K562 (cell line): ENCODE measurements around the gene FCGR3A. TPM values are rescaled to one million over a fixed set of nuclear protein-coding genes. Genes with fewer than 3 reads are reported as not detected.

Source experiments
- ARID1B ChIP-seq: fragments of 450-650 bp; IDR thresholded peaks from 2 replicates; pipeline ENCODE4 v1.6.1; 2016; ENCODE audit warnings: antibody characterized with exemption, mild to moderate bottlenecking, inconsistent platforms
- BHLHE40 ChIP-seq: IDR thresholded peaks from 2 replicates; pipeline ENCODE4 v1.6.1; 2011; ENCODE audit warnings: low read length, improper control_type of control experiment
- BRD9 ChIP-seq: fragments of 450-650 bp; IDR thresholded peaks from 2 replicates; pipeline ENCODE4 v1.6.1; 2018; ENCODE audit warnings: low read depth; ENCODE audit not compliant: partially characterized antibody
- CBX5 ChIP-seq: IDR thresholded peaks from 2 replicates; pipeline ENCODE4 v1.6.1; 2014; ENCODE audit warnings: low read depth, borderline replicate concordance
- E2F5 ChIP-seq: sonication (generic); formaldehyde crosslinking; IDR thresholded peaks from 2 replicates; pipeline ENCODE4 v1.8.0; 2022; ENCODE audit warnings: mild to moderate bottlenecking, missing genetic modification reagents
- FOSL1 ChIP-seq: fragments of 200-800 bp; sonication (Bioruptor generic); conservative IDR thresholded peaks from 2 replicates; pipeline ENCODE4 v1.6.1; 2016; ENCODE audit warnings: missing genetic modification characterization, missing compliant biosample characterization
- GTF3C2 ChIP-seq: IDR thresholded peaks from 3 replicates; pipeline ENCODE4 v1.6.1; 2011; ENCODE audit warnings: borderline replicate concordance, mild to moderate bottlenecking, moderate library complexity; ENCODE audit not compliant: insufficient read length; ENCODE audit errors: extremely low read depth
- HEY1 ChIP-seq: fragments of 250-450 bp; sonication (Bioruptor Pico); IDR thresholded peaks from 2 replicates; pipeline ENCODE4 v1.5.0; 2020; ENCODE audit warnings: mild to moderate bottlenecking, moderate library complexity, borderline replicate concordance
- HOXB6 ChIP-seq: fragments of 250-450 bp; sonication (Bioruptor Pico); IDR thresholded peaks from 2 replicates; pipeline ENCODE4 v1.5.1; 2022; ENCODE audit warnings: mild to moderate bottlenecking, borderline replicate concordance
- IRF9 ChIP-seq: fragments of 450-650 bp; IDR thresholded peaks from 2 replicates; pipeline ENCODE4 v1.6.1; 2016; ENCODE audit warnings: missing biosample characterization, missing genetic modification characterization
- MLX ChIP-seq, 2 experiments: fragments of 450-650 bp in 1 of 2; sonication (generic) in 1 of 2; formaldehyde crosslinking; conservative IDR thresholded peaks; 2 replicates each; pipeline versions ENCODE4 v1.4.0 to v1.8.1; 2020 to 2022; ENCODE audit warnings: mild to moderate bottlenecking in 1 of 2, missing genetic modification reagents in 1 of 2
- NFXL1 ChIP-seq: fragments of 450-650 bp; formaldehyde crosslinking; IDR thresholded peaks from 2 replicates; pipeline ENCODE4 v1.4.0; 2021; ENCODE audit warnings: mild to moderate bottlenecking
- PCBP1 ChIP-seq: fragments of 200-400 bp; formaldehyde crosslinking; IDR thresholded peaks from 2 replicates; pipeline ENCODE4 v1.6.1; 2018; ENCODE audit warnings: mild to moderate bottlenecking, low read depth, low read length; ENCODE audit not compliant: poor library complexity, severe bottlenecking
- PRMT5 ChIP-seq: sonication (generic); formaldehyde crosslinking; IDR thresholded peaks from 2 replicates; pipeline ENCODE4 v1.5.0; 2020; ENCODE audit warnings: missing genetic modification reagents
- PTTG1 ChIP-seq: fragments of 450-650 bp; IDR thresholded peaks from 2 replicates; pipeline ENCODE4 v1.6.1; 2016; ENCODE audit warnings: low read depth, mild to moderate bottlenecking, missing genetic modification characterization, missing compliant biosample characterization
- RAD51 ChIP-seq: fragments of 450-650 bp; IDR thresholded peaks from 2 replicates; pipeline ENCODE4 v1.7.1; 2016; ENCODE audit warnings: low read depth, mild to moderate bottlenecking, borderline replicate concordance
- RBM25 ChIP-seq: fragments of 200-400 bp; formaldehyde crosslinking; IDR thresholded peaks from 2 replicates; pipeline ENCODE4 v1.6.1; 2018; ENCODE audit warnings: low read length, low read depth, moderate library complexity; ENCODE audit not compliant: severe bottlenecking
- TAL1 ChIP-seq: fragments of 450-650 bp; IDR thresholded peaks from 2 replicates; pipeline ENCODE4 v1.6.1; 2016; ENCODE audit warnings: mild to moderate bottlenecking
- TCF3 ChIP-seq: sonication (generic); formaldehyde crosslinking; IDR thresholded peaks from 2 replicates; pipeline ENCODE4 v1.4.0; 2020; ENCODE audit warnings: mild to moderate bottlenecking, missing genetic modification reagents
- TFE3 ChIP-seq: fragments of 450-650 bp; formaldehyde crosslinking; IDR thresholded peaks from 2 replicates; pipeline ENCODE4 v1.4.0; 2020; ENCODE audit warnings: mild to moderate bottlenecking, mixed read lengths
- TRIM28 ChIP-seq: fragments of 450-650 bp; IDR thresholded peaks from 2 replicates; pipeline ENCODE4 v1.6.1; 2017
- polyA plus RNA-seq, 8 experiments: library from polyadenylated mRNA; depleted of rRNA in 4 of 8; stranded (reverse) in 5 of 8; unstranded in 3 of 8; fragments of >200 nt; fragmentation: Nextera tagmentation in 2 of 8; fragmentation: Illumina TruSeq in 1 of 8; extraction: Ambion mirVana in 2 of 8; extraction: Trizol in 1 of 8; gene quantifications; 2 replicates each; pipeline versions ENCODE4 v1.2.1 to v1.2.3, GENCODE V29; 2011 to 2014; ENCODE audit warnings: inconsistent platforms in 1 of 8, missing spikeins in 1 of 8
- total RNA-seq, 7 experiments: library from RNA; depleted of rRNA in 6 of 7; stranded (reverse); fragments of >200 nt in 6 of 7; fragmentation: Illumina TruSeq in 2 of 7; extraction: Trizol in 2 of 7; gene quantifications; 2 replicates each; pipeline versions ENCODE4 v1.2.1 to v1.2.3, GENCODE V29; 2011 to 2021; ENCODE audit warnings: low replicate concordance in 1 of 7

FCGR3A gene
- total and polyA plus RNA-seq, 9 of the 15 experiments (the other 6 are each of a cell fraction or from before 2014, with no cell fraction given) = 0.04 to 0.29 (median 0.14) TPM; not detected in 3

- peak; percentile 58 for TF ChIP-seq BHLHE40
- no peak for TF ChIP-seq BRD9
- TF ChIP-seq RAD51 = peak; percentile 95
- TF ChIP-seq IRF9 = no peak
- TF ChIP-seq TAL1 = no peak
- no peak for TF ChIP-seq GTF3C2
- no peak for TF ChIP-seq PRMT5 (CRISPR knock-in tag)
- TF ChIP-seq PTTG1 (tag) = no peak
- no peak for TF ChIP-seq HOXB6 (CRISPR knock-in tag)
- no peak for TF ChIP-seq TRIM28
- TF ChIP-seq CBX5 = no peak
- TF ChIP-seq E2F5 (CRISPR knock-in tag) = no peak
- no peak for TF ChIP-seq HEY1 (CRISPR knock-in tag)
- no peak for TF ChIP-seq NFXL1 (CRISPR knock-in tag)
- TF ChIP-seq MLX (CRISPR knock-in tag; conservative IDR thresholded peaks at IDR 0.05) = no peak
- TF ChIP-seq TFE3 (CRISPR knock-in tag) = peak; percentile 97
- TF ChIP-seq ARID1B = no peak
- no peak for TF ChIP-seq RBM25
- 0 out of 2 replicates have a peak, but pooled peaks have one; percentile 13 for TF ChIP-seq TCF3 (CRISPR knock-in tag)
- TF ChIP-seq PCBP1 = no peak
- TF ChIP-seq FOSL1 (tag) = no peak
Observed at GRCh38 chr1:161506336-161507223, 43.0 kb downstream of the FCGR3A start (continued).
